K562 (cell line): ENCODE results near the gene MOCS3. TPM values are rescaled to one million over a fixed set of nuclear protein-coding genes. Genes with fewer than 3 reads are reported as not detected.

Experiments
- ATF6 ChIP-seq: sonication (generic); formaldehyde crosslinking; IDR thresholded peaks from 2 replicates; pipeline ENCODE4 v1.4.0; 2020; ENCODE audit warnings: mild to moderate bottlenecking, missing genetic modification reagents
- BCL6 ChIP-seq: fragments of 250-450 bp; sonication (Bioruptor Pico); IDR thresholded peaks from 2 replicates; pipeline ENCODE4 v1.4.0; 2020
- CEBPZ ChIP-seq: fragments of 150-350 bp; IDR thresholded peaks from 2 replicates; pipeline ENCODE4 v1.6.1; 2014; ENCODE audit warnings: low read depth, mild to moderate bottlenecking, low read length, borderline replicate concordance
- CTBP1 ChIP-seq: fragments of 450-650 bp; IDR thresholded peaks from 2 replicates; pipeline ENCODE4 v1.6.1; 2016; ENCODE audit warnings: borderline replicate concordance
- GABPB2 ChIP-seq: fragments of 250-450 bp; sonication (Bioruptor Pico); conservative IDR thresholded peaks from 2 replicates; pipeline ENCODE4 v1.5.1; 2021; ENCODE audit warnings: mild to moderate bottlenecking
- HSF4 ChIP-seq: fragments of 250-450 bp; sonication (Bioruptor Pico); IDR thresholded peaks from 2 replicates; pipeline ENCODE4 v2.1.2; 2022; ENCODE audit warnings: mild to moderate bottlenecking, moderate library complexity, borderline replicate concordance
- ILK ChIP-seq: fragments of 450-650 bp; IDR thresholded peaks from 2 replicates; pipeline ENCODE4 v1.6.1; 2016; ENCODE audit warnings: missing genetic modification characterization, low read depth, mild to moderate bottlenecking, missing compliant biosample characterization, moderate library complexity, borderline replicate concordance
- IRF9 ChIP-seq: fragments of 450-650 bp; IDR thresholded peaks from 2 replicates; pipeline ENCODE4 v1.6.1; 2016; ENCODE audit warnings: missing biosample characterization, missing genetic modification characterization
- MXI1 ChIP-seq: IDR thresholded peaks from 2 replicates; pipeline ENCODE4 v1.6.1; 2011; ENCODE audit warnings: low read depth, mild to moderate bottlenecking, improper control_type of control experiment, low read length
- NCOA1 ChIP-seq: fragments of 450-650 bp; IDR thresholded peaks from 2 replicates; pipeline ENCODE4 v1.6.1; 2016; ENCODE audit warnings: low read depth
- PHB2 ChIP-seq: fragments of 450-650 bp; IDR thresholded peaks from 2 replicates; pipeline ENCODE4 v1.6.1; 2017; ENCODE audit warnings: low read depth
- SIX5 ChIP-seq, 2 experiments: IDR thresholded peaks; 2 replicates each; pipeline ENCODE4 v1.6.1; 2011; ENCODE audit warnings: low read length in 2 of 2, borderline replicate concordance in 1 of 2, low read depth in 1 of 2, mild to moderate bottlenecking in 1 of 2, moderate library complexity in 1 of 2; ENCODE audit not compliant: insufficient read depth in 1 of 2
- TCF7L2 ChIP-seq: fragments of 150-350 bp; IDR thresholded peaks from 2 replicates; pipeline ENCODE4 v1.6.1; 2016; ENCODE audit warnings: low read depth, mild to moderate bottlenecking, low read length, moderate library complexity
- ZNF695 ChIP-seq: fragments of 450-650 bp; formaldehyde crosslinking; IDR thresholded peaks from 2 replicates; pipeline ENCODE4 v1.4.0; 2020; ENCODE audit warnings: mild to moderate bottlenecking, moderate library complexity
- polyA plus RNA-seq, 8 experiments: library from polyadenylated mRNA; depleted of rRNA in 4 of 8; stranded (reverse) in 5 of 8; unstranded in 3 of 8; fragments of >200 nt; fragmentation: Nextera tagmentation in 2 of 8; fragmentation: Illumina TruSeq in 1 of 8; extraction: Ambion mirVana in 2 of 8; extraction: Trizol in 1 of 8; gene quantifications; 2 replicates each; pipeline versions ENCODE4 v1.2.1 to v1.2.3, GENCODE V29; 2011 to 2014; ENCODE audit warnings: inconsistent platforms in 1 of 8, missing spikeins in 1 of 8
- total RNA-seq, 7 experiments: library from RNA; depleted of rRNA in 6 of 7; stranded (reverse); fragments of >200 nt in 6 of 7; fragmentation: Illumina TruSeq in 2 of 7; extraction: Trizol in 2 of 7; gene quantifications; 2 replicates each; pipeline versions ENCODE4 v1.2.1 to v1.2.3, GENCODE V29; 2011 to 2021; ENCODE audit warnings: low replicate concordance in 1 of 7
- TF ChIP-seq, protein P1 (sequence below): fragments of 450-650 bp; formaldehyde crosslinking; IDR thresholded peaks from 2 replicates; pipeline ENCODE4 v1.4.0; 2022; ENCODE audit warnings: mild to moderate bottlenecking, moderate library complexity
- TF ChIP-seq, protein P2 (sequence below): fragments of 250-450 bp; sonication (Bioruptor Pico); IDR thresholded peaks from 2 replicates; pipeline ENCODE4 v1.4.0; 2020; ENCODE audit warnings: mild to moderate bottlenecking

Gene MOCS3
- total and polyA plus RNA-seq, 9 of the 15 experiments (the other 6 are each of a cell fraction or from before 2014, with no cell fraction given) = 0.70 to 6.2 (median 2.9) TPM

- TF ChIP-seq IRF9 (tag) (0 out of 2 replicates have a peak, but pooled peaks have one; percentile 12), BCL6 (CRISPR knock-in tag) (no peak), ZNF695 (CRISPR knock-in tag) (no peak), PHB2 (no peak), SIX5 (IDR thresholded peaks at IDR 0.05; ENCODE audit: borderline replicate concordance in 1 of 2, insufficient read depth in 1 of 2, low read depth in 1 of 2, low read length in 2 of 2) (no peak), ILK (tag) (no peak), MXI1 (no peak), CTBP1 (no peak; the same call in 1 of the 2 replicates), TCF7L2 (no peak), ATF6 (CRISPR knock-in tag) (no peak), NCOA1 (no peak), GABPB2 (no peak), CEBPZ (no peak), HSF4 (no peak)
- TF ChIP-seq, protein P1, sequence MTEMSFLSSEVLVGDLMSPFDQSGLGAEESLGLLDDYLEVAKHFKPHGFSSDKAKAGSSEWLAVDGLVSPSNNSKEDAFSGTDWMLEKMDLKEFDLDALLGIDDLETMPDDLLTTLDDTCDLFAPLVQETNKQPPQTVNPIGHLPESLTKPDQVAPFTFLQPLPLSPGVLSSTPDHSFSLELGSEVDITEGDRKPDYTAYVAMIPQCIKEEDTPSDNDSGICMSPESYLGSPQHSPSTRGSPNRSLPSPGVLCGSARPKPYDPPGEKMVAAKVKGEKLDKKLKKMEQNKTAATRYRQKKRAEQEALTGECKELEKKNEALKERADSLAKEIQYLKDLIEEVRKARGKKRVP = no peak
- TF ChIP-seq, protein P2, sequence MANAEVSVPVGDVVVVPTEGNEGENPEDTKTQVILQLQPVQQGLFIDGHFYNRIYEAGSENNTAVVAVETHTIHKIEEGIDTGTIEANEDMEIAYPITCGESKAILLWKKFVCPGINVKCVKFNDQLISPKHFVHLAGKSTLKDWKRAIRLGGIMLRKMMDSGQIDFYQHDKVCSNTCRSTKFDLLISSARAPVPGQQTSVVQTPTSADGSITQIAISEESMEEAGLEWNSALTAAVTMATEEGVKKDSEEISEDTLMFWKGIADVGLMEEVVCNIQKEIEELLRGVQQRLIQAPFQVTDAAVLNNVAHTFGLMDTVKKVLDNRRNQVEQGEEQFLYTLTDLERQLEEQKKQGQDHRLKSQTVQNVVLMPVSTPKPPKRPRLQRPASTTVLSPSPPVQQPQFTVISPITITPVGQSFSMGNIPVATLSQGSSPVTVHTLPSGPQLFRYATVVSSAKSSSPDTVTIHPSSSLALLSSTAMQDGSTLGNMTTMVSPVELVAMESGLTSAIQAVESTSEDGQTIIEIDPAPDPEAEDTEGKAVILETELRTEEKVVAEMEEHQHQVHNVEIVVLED = no peak
These were observed 612 bp upstream of the MOCS3 start, which contains the start of gene DPM1 (continued) for GRCh38 chr20:50957798-50958614.
